D721Med (cell line): ENCODE results near the gene MACF1.
A peak's percentile ranks its signal among the peaks of the same experiment; 100 is the strongest.

Experiments
- DNase-seq: peaks from one replicate; pipeline ENCODE4 v3.0.0; 2011; ENCODE audit warnings: low spot score; ENCODE audit not compliant: insufficient read length
- FAIRE-seq: peaks from 2 replicates; lab custom pipeline; 2011; peaks lifted over from hg19 to GRCh38; lab: Jason Lieb, UNC
- CTCF ChIP-seq: IDR thresholded peaks from 2 replicates; pipeline ENCODE4 v1.5.1; 2012; ENCODE audit warnings: mild to moderate bottlenecking, control low read depth; ENCODE audit not compliant: insufficient read depth; ENCODE audit errors: missing control alignments

Gene MACF1

GRCh38 chr1:39268112-39268581 is 63.7 kb downstream of the MACF1 start:
- DNase-seq: no peak
- TF ChIP-seq CTCF: no peak

GRCh38 chr1:39268906-39269305 is 64.4 kb downstream of the MACF1 start:
- DNase-seq: no peak
- no peak for FAIRE-seq
- TF ChIP-seq CTCF: no peak

More at GRCh38 chr1:39268112-39268581, 63.7 kb downstream of the MACF1 start:
- no peak for FAIRE-seq

GRCh38 chr1:39269349-39269748 is 64.9 kb downstream of the MACF1 start:
- DNase-seq: no peak

GRCh38 chr1:39269791-39270342 is 65.4 kb downstream of the MACF1 start:
- no peak for DNase-seq
- no peak for TF ChIP-seq CTCF
- FAIRE-seq: peak; percentile 63

More at GRCh38 chr1:39269349-39269748, 64.9 kb downstream of the MACF1 start:
- FAIRE-seq: no peak
- no peak for TF ChIP-seq CTCF

- FAIRE-seq (no peak), DNase-seq (no peak)
- no peak for TF ChIP-seq CTCF
These were observed 65.9 kb downstream of the MACF1 start for GRCh38 chr1:39270368-39270767.

GRCh38 chr1:39272027-39272797 is 67.7 kb downstream of the MACF1 start:
- FAIRE-seq (no peak), DNase-seq (no peak)
- no peak for TF ChIP-seq CTCF
